Measurements from ENCODE around the gene GAPVD1. TPM values are rescaled to one million over a fixed set of nuclear protein-coding genes. Genes with fewer than 3 reads are reported as not detected.

The GAPVD1 gene
- total RNA-seq, 1 donor from 2014 or later = 56.5 TPM

DNA sequence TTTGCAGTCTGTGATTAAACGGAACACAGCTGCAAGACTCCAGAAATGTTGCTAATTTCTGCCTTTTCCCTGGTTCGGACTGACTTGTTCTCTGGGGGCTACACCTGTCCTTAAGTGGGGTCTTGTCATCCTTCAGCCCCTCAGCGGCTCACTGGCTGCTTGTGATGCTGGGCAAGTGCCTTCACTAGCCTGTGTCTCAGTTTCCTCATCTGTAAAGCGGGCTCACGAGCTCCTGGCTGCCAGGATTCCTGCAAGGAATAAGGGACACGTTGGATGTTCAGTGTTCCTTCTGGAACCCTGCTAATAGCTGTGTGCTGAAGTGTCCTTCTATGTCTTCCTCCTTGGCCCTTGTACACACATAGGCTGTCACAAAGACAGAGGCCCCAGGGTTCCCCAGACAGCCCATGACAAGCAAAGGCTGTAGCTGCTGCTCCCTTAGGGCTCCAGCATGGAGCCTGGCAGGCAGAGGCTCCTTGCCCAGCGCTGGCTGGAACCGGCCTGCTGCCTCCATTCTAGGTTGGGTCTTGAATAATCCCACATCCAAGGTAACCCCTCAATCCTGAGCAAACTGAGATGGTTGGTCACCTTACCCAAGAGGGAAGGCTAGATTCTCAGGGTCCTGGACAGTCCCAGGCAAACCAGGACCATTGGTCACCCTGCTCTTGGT is 116.1 kb downstream of the GAPVD1 start:
- no peak overlapping the region for H3K4me3 Mint-ChIP-seq (ENCODE audit: unreplicated experiment)
- H3K27ac Mint-ChIP-seq (ENCODE audit: unreplicated experiment) = no peak overlapping the region
- H3K36me3 Mint-ChIP-seq (ENCODE audit: unreplicated experiment) = no peaks in the 10 kb centered on the region
- peaks cover 6% of the 10 kb centered on the region for H3K4me1 Mint-ChIP-seq (ENCODE audit: unreplicated experiment)
- H3K27me3 Mint-ChIP-seq (ENCODE audit: unreplicated experiment) = peaks cover 8% of the 10 kb centered on the region
- H3K9me3 Mint-ChIP-seq (ENCODE audit: unreplicated experiment) = no peaks in the 10 kb centered on the region
- DNase-seq (ENCODE audit: extremely low spot score, unreplicated experiment) = no peak
- TF ChIP-seq, protein P1, sequence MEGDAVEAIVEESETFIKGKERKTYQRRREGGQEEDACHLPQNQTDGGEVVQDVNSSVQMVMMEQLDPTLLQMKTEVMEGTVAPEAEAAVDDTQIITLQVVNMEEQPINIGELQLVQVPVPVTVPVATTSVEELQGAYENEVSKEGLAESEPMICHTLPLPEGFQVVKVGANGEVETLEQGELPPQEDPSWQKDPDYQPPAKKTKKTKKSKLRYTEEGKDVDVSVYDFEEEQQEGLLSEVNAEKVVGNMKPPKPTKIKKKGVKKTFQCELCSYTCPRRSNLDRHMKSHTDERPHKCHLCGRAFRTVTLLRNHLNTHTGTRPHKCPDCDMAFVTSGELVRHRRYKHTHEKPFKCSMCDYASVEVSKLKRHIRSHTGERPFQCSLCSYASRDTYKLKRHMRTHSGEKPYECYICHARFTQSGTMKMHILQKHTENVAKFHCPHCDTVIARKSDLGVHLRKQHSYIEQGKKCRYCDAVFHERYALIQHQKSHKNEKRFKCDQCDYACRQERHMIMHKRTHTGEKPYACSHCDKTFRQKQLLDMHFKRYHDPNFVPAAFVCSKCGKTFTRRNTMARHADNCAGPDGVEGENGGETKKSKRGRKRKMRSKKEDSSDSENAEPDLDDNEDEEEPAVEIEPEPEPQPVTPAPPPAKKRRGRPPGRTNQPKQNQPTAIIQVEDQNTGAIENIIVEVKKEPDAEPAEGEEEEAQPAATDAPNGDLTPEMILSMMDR (IDR thresholded peaks at IDR 0.05) = no peak

DNA sequence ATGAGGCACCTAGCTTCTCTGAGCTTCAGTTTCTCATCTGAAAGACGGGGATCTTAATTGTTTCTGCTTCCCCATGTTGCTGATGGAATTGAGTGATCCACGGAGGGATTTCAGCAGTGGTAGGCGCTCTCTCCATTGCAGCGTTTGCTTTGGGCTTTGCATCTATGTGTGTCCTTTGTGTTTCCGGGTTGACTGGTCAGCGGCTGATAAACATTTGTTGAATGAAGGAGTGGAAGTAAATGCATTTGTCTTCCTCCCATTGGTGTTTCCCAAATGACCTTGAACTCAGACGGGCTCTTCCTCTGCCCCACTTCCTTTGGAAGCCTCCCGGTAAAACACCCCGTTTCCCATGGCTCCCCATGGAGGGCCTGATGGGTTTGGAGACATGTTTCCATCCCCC is 117.2 kb downstream of the GAPVD1 start:
- TF ChIP-seq, protein P1 (IDR thresholded peaks at IDR 0.05) = no peak
- no peaks in the 10 kb centered on the region for H3K36me3 Mint-ChIP-seq (ENCODE audit: unreplicated experiment)
- no peak overlapping the region for H3K4me3 Mint-ChIP-seq (ENCODE audit: unreplicated experiment)
- H3K27ac Mint-ChIP-seq (ENCODE audit: unreplicated experiment) = no peak overlapping the region
- peaks cover 8% of the 10 kb centered on the region for H3K27me3 Mint-ChIP-seq (ENCODE audit: unreplicated experiment)
- peaks cover 6% of the 10 kb centered on the region for H3K4me1 Mint-ChIP-seq (ENCODE audit: unreplicated experiment)
- no peak for DNase-seq (ENCODE audit: extremely low spot score, unreplicated experiment)
- no peaks in the 10 kb centered on the region for H3K9me3 Mint-ChIP-seq (ENCODE audit: unreplicated experiment)

DNA sequence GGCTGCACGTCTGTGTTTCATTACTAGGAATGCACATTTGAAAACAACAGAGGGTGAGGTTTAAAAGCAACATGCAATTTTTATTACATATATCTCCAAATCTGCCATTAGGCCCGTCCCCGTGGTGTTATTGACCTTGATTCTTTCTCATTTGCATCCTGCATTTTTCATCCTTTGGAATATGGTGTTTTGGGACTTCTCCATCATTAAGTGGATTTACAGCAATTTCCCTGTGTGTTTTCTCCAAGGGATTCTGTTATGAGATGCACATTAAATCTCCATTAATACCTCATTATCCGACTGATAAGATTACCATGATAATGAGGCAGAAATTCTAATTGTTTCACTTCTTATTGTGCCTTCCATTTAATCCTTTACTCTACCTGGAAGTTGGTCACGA is 117.6 kb downstream of the GAPVD1 start:
- no peak overlapping the region for H3K4me3 Mint-ChIP-seq (ENCODE audit: unreplicated experiment)
- H3K36me3 Mint-ChIP-seq (ENCODE audit: unreplicated experiment) = no peaks in the 10 kb centered on the region
- H3K4me1 Mint-ChIP-seq (ENCODE audit: unreplicated experiment) = peaks cover 5% of the 10 kb centered on the region
- peaks cover 8% of the 10 kb centered on the region for H3K27me3 Mint-ChIP-seq (ENCODE audit: unreplicated experiment)
- H3K9me3 Mint-ChIP-seq (ENCODE audit: unreplicated experiment) = no peaks in the 10 kb centered on the region
- DNase-seq (ENCODE audit: extremely low spot score, unreplicated experiment) = no peak
- no peak overlapping the region for H3K27ac Mint-ChIP-seq (ENCODE audit: unreplicated experiment)
- TF ChIP-seq, protein P1 (IDR thresholded peaks at IDR 0.05) = no peak

DNA sequence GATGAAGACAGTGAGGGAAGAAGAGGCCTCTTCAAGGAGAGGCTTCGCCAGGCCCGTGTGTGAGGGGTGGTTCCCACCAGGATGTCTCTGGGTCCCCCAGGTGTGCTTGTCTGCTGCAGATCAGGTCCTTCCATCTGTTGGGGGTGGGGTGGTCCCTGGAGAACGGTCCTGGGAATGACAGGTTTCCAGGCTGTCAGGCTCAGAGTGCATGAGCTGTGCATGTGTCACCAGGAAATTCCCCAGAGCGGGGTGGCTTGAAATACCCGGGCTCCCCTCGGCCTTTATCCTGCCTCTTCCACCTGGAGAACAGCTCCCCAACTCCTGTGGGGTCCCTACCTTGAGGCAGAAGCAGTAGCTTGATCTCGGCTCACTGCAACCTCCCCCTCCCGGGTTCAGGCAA is 118.8 kb downstream of the GAPVD1 start:
- TF ChIP-seq, protein P1 (IDR thresholded peaks at IDR 0.05) = no peak
- H3K27ac Mint-ChIP-seq (ENCODE audit: unreplicated experiment) = no peak overlapping the region
- H3K27me3 Mint-ChIP-seq (ENCODE audit: unreplicated experiment) = peaks cover 8% of the 10 kb centered on the region
- no peaks in the 10 kb centered on the region for H3K4me1 Mint-ChIP-seq (ENCODE audit: unreplicated experiment)
- H3K4me3 Mint-ChIP-seq (ENCODE audit: unreplicated experiment) = no peak overlapping the region
- H3K9me3 Mint-ChIP-seq (ENCODE audit: unreplicated experiment) = no peaks in the 10 kb centered on the region
- DNase-seq (ENCODE audit: extremely low spot score, unreplicated experiment) = no peak
- no peaks in the 10 kb centered on the region for H3K36me3 Mint-ChIP-seq (ENCODE audit: unreplicated experiment)

DNA sequence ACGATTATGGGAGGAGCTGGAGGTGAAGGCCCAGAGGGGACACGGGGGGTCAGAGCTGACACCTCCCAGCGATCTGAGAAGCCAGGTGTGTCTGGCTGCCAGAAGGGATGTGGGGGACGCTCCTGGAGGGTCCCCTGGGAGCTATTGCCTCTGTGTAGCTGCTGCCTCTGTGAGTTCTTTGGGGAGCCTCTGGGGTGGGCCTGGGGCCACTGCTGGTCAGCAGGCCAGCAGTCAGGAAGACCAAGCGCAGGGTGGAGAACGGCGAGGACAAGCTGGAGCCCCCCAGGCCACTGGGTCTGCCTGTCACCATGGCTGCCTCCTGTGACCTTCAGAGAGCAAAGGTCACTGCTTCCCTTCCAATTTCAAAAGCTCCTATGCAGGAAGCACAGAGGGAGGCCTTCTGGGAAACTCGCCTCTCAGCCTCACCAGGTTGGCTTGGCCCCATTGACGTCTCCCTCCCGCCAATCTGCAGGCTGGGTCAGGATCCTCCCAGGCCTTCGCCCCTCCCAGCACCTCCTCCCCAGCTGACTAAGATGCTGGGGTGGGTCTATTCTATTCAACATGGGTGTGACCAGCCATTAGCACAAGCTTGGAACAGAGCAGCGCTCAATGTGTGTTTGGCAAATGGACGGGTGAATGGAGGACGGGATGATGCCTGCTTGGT is 126.4 kb downstream of the GAPVD1 start:
- TF ChIP-seq, protein P1 (IDR thresholded peaks at IDR 0.05) = no peak
- H3K4me3 Mint-ChIP-seq (ENCODE audit: unreplicated experiment) = no peak overlapping the region
- DNase-seq (ENCODE audit: extremely low spot score, unreplicated experiment) = no peak

More for the DNA sequence above, 126.4 kb downstream of the GAPVD1 start:
- no peaks in the 10 kb centered on the region for H3K4me1 Mint-ChIP-seq (ENCODE audit: unreplicated experiment)
- no peaks in the 10 kb centered on the region for H3K9me3 Mint-ChIP-seq (ENCODE audit: unreplicated experiment)
- no peak overlapping the region for H3K27ac Mint-ChIP-seq (ENCODE audit: unreplicated experiment)
- no peaks in the 10 kb centered on the region for H3K27me3 Mint-ChIP-seq (ENCODE audit: unreplicated experiment)
- no peaks in the 10 kb centered on the region for H3K36me3 Mint-ChIP-seq (ENCODE audit: unreplicated experiment)
